HG02798 (cell line): ENCODE data around the gene ADARB2.

ENCODE experiments used
- ATAC-seq: cut with Tn5 transposase; IDR thresholded peaks from one replicate; pipeline ENCODE4 v1.9.1; 2021; ENCODE audit warnings: mild to moderate bottlenecking; ENCODE audit not compliant: unreplicated experiment, poor library complexity

The ADARB2 gene

GRCh38 chr10:1646332-1646731 is 91.0 kb downstream of the ADARB2 start:
- no peak for ATAC-seq

- ATAC-seq, result no peak
Measured at GRCh38 chr10:1645896-1646295, 91.4 kb downstream of the ADARB2 start.

- ATAC-seq, result no peak
Measured at GRCh38 chr10:1644191-1644711, 93.1 kb downstream of the ADARB2 start.

- ATAC-seq, result no peak
Measured at GRCh38 chr10:1643908-1644179, 93.5 kb downstream of the ADARB2 start.

DNA sequence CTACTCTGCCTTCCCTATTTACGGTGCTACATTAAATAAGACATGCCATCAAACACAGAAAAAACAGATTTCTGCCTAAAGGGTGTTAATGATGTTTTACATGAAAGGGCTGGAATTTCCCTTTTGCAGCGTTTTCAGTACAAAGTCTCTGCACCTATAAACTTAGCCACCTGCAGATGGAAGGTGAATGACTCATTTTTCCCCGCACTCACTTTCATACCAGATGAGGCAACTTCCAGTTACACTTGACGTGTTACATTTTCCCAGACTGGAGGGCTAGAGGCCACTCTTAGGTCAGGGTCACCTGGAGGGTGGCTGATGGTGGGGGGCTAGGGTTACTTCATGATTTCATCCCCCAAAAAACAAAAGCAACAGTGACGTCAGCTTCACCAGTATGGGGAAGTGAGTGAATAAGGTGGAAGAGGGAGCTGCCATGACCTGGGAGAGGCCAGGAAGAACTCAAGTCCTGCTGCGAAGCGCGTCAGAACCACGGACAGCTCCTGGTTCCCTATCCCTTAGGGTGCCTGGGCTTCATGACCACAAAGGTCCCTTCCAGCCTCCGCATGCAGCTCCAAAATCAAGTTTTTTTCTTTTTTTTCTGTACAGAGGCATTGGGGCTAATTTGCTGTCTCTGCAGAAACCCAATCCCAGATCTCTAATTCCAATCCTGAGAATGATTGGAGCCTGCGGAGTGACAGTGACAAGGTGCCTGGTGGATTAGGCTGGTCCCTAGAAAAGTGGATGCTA is 94.0 kb downstream of the ADARB2 start:
- ATAC-seq, result peak; percentile 70

GRCh38 chr10:1642600-1643160 is 94.6 kb downstream of the ADARB2 start:
- ATAC-seq, result no peak

GRCh38 chr10:1641402-1641801 is 95.9 kb downstream of the ADARB2 start:
- no peak for ATAC-seq

- ATAC-seq, result no peak
Measured at GRCh38 chr10:1638889-1639419, 98.4 kb downstream of the ADARB2 start.

- no peak for ATAC-seq
Measured at GRCh38 chr10:1635340-1635739, 102.0 kb downstream of the ADARB2 start.

GRCh38 chr10:1634239-1634638 is 103.1 kb downstream of the ADARB2 start:
- no peak for ATAC-seq

DNA sequence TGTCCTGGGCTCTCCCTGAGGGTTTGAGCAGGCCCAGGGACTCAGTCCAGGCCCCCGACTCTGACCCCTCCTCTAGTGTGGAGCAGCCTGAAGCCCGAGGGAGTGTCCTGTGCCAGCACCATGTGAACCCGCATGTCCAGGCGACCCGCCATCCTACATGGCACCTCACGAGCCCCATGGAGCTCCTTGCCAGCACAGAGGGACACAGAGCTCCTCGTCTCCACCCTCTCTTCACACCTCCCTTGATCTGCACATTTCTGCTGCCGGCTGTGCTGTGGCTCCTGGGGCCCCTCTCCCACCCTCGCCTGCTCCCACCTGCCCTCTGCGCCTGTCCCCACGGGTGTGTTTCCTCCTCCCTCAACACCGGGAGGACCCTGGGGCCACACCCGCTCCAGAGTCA is 103.5 kb downstream of the ADARB2 start:
- no peak for ATAC-seq

DNA sequence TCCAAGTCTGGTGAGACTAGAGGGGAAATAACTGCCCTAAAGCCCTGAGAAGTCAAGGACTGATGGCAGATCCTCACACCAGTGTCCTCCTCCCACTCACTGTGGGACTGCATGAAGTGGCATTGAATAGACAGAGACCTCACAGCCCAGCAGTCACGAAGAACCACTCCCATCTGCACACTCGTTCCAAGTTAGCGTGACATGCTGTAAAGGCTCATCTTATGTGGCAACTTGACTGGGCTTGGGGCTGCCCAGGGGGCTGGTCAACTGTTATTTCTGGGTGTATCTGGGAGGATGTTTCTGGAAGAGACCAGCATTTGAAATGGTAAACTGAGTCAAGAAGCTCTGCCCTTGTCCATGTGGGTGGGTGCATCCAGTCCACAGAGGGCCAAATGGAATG is 104.7 kb downstream of the ADARB2 start:
- ATAC-seq, result no peak

GRCh38 chr10:1632141-1632540 is 105.2 kb downstream of the ADARB2 start:
- ATAC-seq, result no peak

DNA sequence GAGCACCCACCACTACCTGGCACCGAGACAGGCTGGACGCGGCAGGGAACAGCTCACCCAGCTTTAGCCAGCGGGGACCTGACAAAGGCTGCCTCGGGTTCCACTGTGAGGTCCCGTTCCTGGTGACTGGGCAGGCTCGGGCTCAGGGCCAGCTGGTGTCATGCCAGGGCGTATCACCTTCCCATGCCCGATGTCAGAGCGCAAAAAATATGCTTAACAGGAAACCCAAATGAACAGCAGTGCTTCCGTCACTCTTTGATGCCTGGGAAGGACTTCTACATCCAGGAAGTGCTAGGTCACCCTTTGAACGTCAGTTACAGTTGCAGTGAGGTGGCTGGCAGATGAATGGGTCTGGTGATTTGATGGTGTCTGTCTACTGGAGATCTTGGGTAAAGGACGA is 106.0 kb downstream of the ADARB2 start:
- ATAC-seq, result no peak

- no peak for ATAC-seq
Measured at GRCh38 chr10:1630304-1630703, 107.0 kb downstream of the ADARB2 start.

DNA sequence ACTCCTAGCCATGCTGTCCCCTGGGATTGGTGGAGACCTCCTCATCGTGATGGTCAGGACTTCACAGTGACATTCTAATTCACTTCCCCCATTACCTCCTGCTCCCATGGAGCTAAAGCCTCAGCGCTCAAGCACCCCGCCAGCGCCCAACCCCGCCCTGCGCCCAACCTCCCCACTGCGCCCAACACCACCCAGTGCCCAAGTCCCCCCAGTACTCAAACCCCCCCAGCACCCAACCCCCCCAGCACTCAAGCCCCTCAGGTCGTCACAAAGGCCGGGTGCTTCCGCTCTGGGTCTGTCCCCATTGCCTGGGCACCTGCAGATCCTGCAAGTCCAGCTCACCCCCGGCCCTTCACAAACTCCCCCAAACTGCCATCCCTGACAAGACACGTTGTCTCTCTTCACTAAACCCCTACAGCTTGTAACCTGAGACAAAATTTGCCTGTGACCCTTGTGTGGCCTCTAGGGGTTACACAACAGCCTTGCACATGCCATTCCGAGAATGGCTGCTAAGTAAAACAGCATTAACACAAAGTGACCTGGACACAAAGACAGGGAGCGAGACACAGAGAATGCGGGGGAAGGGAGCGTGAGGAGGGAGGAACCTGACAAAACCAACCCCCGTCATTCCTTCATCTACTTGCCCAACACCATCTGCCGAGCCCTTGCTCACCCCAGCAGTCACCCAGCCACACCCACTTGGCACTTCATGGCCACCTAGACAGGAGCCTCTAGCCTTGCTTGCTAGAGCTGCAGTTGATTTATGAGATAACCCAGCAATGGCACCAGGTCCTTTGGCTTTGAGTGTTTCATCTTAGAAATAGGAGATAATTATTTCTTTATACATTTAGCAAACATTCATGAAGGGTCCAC is 107.8 kb downstream of the ADARB2 start:
- no peak for ATAC-seq

DNA sequence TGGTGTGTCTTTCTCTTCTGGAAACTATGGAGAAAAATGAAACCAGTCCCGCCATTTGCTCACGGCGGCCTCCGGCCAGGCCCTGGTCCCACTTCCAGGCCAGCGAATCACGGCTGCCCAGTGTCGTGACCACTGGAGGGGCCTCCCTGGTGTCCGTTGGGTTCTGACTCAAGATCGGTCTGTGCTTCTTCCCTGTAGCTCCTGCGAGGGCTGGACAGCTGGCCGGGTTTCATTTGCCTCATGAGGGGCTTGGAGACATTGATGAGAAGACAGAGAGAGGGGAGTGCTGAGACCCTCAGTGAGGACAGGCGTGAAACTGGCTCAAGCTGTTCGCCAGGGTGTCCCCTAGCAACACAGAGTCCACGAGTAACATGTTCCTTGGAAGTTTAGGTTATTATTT is 108.6 kb downstream of the ADARB2 start:
- no peak for ATAC-seq

DNA sequence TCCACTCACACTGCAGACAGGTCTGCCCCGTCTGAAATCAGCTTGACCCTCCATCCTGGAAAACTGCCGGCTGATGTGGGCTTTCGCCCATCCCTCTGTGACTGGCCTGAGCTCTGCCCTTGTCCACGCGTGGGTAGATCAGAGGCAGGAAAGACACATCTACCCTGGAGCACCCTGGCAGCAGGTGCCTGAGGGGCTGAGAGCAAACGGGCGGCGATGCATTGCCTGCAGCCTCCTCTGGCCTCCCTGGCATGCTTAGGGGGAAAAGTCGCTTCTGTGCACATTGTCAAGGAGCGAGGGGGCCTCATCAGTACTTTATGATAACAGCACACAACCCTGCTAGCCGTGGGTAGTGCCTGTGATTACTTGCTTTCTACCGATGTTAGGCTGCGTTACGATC is 109.4 kb downstream of the ADARB2 start:
- no peak for ATAC-seq

GRCh38 chr10:1626835-1627234 is 110.5 kb downstream of the ADARB2 start:
- no peak for ATAC-seq

DNA sequence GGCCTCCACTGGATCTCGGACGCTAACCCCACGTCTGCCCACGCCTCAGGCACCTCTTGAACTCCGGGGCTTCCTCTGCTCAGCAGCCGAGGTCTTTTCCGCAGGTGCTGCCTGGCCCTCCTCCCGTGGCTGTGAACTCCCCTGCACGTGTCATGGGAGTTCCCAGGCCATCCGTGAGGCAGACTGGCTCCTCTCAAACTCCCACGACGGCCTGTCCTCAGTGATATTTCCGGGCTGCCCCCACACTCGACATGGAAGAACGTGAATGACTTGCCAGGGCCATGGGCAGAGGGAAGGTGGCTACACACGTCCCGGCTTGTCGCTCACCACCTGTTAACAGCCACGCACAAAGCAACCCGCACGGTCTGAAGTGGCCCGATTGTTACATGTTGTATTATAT is 110.9 kb downstream of the ADARB2 start:
- no peak for ATAC-seq

- no peak for ATAC-seq
Measured at GRCh38 chr10:1625731-1626130, 111.6 kb downstream of the ADARB2 start.
